ENCODE results near the gene RBM14. TPM values are rescaled to one million over a fixed set of nuclear protein-coding genes. Genes with fewer than 3 reads are reported as not detected.
A peak's percentile ranks its signal among the peaks of the same experiment; 100 is the strongest.

The RBM14 gene
- total RNA-seq, 5 donors from 2014 or later (not counting 1 experiment from before 2014, with no cell fraction given), result 176 to 382 (median 191) TPM

GRCh38 chr11:66674964-66675602, 58.7 kb downstream of the RBM14 start:
- DNase-seq, result no peak
- H3K4me1 Mint-ChIP-seq, result peaks cover 51 to 57% (median 51%) of the 10 kb centered on the region in 3 donors
- Histone ChIP-seq H3K27me3 (replicated peaks in 1 of 2; ENCODE audit: control insufficient read depth in 2 of 2, extremely low read depth in 1 of 2, insufficient read depth in 2 of 2, low read length in 1 of 2) (no peaks in the 10 kb centered on the region), H3K27ac (ENCODE audit: low read length) (no peak overlapping the region), H3K36me3 (ENCODE audit: control insufficient read depth in 2 of 2, extremely low read depth in 1 of 2, insufficient read depth in 1 of 2, low read length in 1 of 2) (peaks cover 0 to 4% of the 10 kb centered on the region in 2 donors), H3K9me3 (no peaks in the 10 kb centered on the region), H3K4me3 (ENCODE audit: control insufficient read depth in 1 of 2, extremely low read depth in 1 of 2, low read length in 1 of 2) (no peak overlapping the region), H3K4me1 (ENCODE audit: control insufficient read depth in 1 of 2, extremely low read depth in 1 of 2, insufficient read depth in 2 of 2, low read length in 2 of 2) (peaks cover 21 to 41% of the 10 kb centered on the region in 2 experiments)
- no peaks in the 10 kb centered on the region for H3K36me3 Mint-ChIP-seq
- H3K27ac Mint-ChIP-seq, result peak overlapping the region; percentile 62 to 66
- ChIA-PET POLR2A (interaction anchor here in 1 of 2 donors (0.7 kb wide), 1 partner anchor 56 kb away, joined by 5 read pairs; no protein-coding TSS in a partner anchor), CTCF (interaction anchor here in 1 of 2 donors (0.7 to 1.3 kb wide), 2 partner anchors 88 to 236 kb away, joined by 3 to 4 read pairs; partner anchors contain the start of gene MRPL11)
- H3K9me3 Mint-ChIP-seq, result no peaks in the 10 kb centered on the region
- WGBS (ENCODE audit: insufficient coverage), result no CpG with 5 or more reads among the region's 2 CpGs
- H3K4me3 Mint-ChIP-seq, result peak overlapping the region in 1 of 3 donors; percentile 90
- H3K27me3 Mint-ChIP-seq, result no peaks in the 10 kb centered on the region
- ATAC-seq (replicated peaks in 1 of 4), result no peak

- H3K9me3 ChIP-seq, result no peaks in the 10 kb centered on the region
- peaks cover 21 to 39% of the 10 kb centered on the region in 2 experiments for H3K4me1 ChIP-seq (ENCODE audit: control insufficient read depth in 1 of 2, extremely low read depth in 1 of 2, insufficient read depth in 2 of 2, low read length in 2 of 2)
- peaks cover 44 to 48% (median 46%) of the 10 kb centered on the region in 3 donors for H3K4me1 Mint-ChIP-seq
- ChIA-PET CTCF (interaction anchor here in 1 of 2 donors (1.1 to 2.7 kb wide), 5 partner anchors 23 to 269 kb away, joined by 3 to 27 read pairs (median 5); partner anchors contain the start of gene RBM4), POLR2A (interaction anchor here in 1 of 2 donors (1.1 to 2.6 kb wide), 4 partner anchors 31 to 60 kb away, joined by 4 to 26 read pairs (median 24); partner anchors contain the start of genes RBM14 and RBM4)
- H3K4me3 Mint-ChIP-seq, result peak overlapping the region; percentile 90 to 96 (median 94)
- H3K27me3 Mint-ChIP-seq, result no peaks in the 10 kb centered on the region
- H3K27ac ChIP-seq (ENCODE audit: low read length), result no peak overlapping the region
- H3K9me3 Mint-ChIP-seq, result no peaks in the 10 kb centered on the region
- H3K4me3 ChIP-seq (ENCODE audit: control insufficient read depth in 1 of 2, extremely low read depth in 1 of 2, low read length in 1 of 2), result peak overlapping the region; percentile 89 to 94
- DNase-seq (no peak), ATAC-seq (replicated peaks in 1 of 4) (no peak)
- H3K27ac Mint-ChIP-seq, result peak overlapping the region; percentile 98
- H3K36me3 Mint-ChIP-seq, result no peaks in the 10 kb centered on the region
- WGBS (ENCODE audit: insufficient coverage), result 55% methylated on average over 8 of the region's 16 CpGs
- H3K27me3 ChIP-seq (replicated peaks in 1 of 2; ENCODE audit: control insufficient read depth in 2 of 2, extremely low read depth in 1 of 2, insufficient read depth in 2 of 2, low read length in 1 of 2), result no peaks in the 10 kb centered on the region
- no peaks in the 10 kb centered on the region for H3K36me3 ChIP-seq (ENCODE audit: control insufficient read depth in 2 of 2, extremely low read depth in 1 of 2, insufficient read depth in 1 of 2, low read length in 1 of 2)
Measured at GRCh38 chr11:66676282-66676919, 60.0 kb downstream of the RBM14 start.

Other genes starting within 250 kb of the RBM14 start
- 10 to 100 TPM in 3 of 5 donors, 1 to 10 TPM in 2; 8.5 to 14.7 (median 14.4) TPM for gene SLC29A2, start 244.9 kb upstream of the RBM14 start, total RNA-seq
- gene NPAS4, start 195.6 kb upstream of the RBM14 start, total RNA-seq, result not detected
- 10 to 100 TPM; 23.5 to 29.4 (median 27.2) TPM for gene MRPL11, start 177.8 kb upstream of the RBM14 start, total RNA-seq
- gene PELI3, start 149.7 kb upstream of the RBM14 start, total RNA-seq, result 10 to 100 TPM; 12.9 to 22.0 (median 13.8) TPM
- gene DPP3, start 136.2 kb upstream of the RBM14 start, total RNA-seq, result 10 to 100 TPM; 20.7 to 34.6 (median 29.5) TPM
- gene BBS1, start 106.0 kb upstream of the RBM14 start, total RNA-seq, result 10 to 100 TPM; 17.0 to 41.6 (median 34.9) TPM
- 10 to 100 TPM; 17.2 to 25.7 (median 23.5) TPM for gene ZDHHC24, start 70.6 kb upstream of the RBM14 start, total RNA-seq
- gene ACTN3, start 69.7 kb upstream of the RBM14 start, total RNA-seq, result under 1 TPM; 0.18 to 0.30 (median 0.23) TPM
- 10 to 100 TPM; 18.2 to 39.3 (median 30.4) TPM for gene CTSF, start 48.0 kb upstream of the RBM14 start, total RNA-seq
- gene CCDC87, start 23.6 kb upstream of the RBM14 start, total RNA-seq, result under 1 TPM; 0.10 to 0.65 (median 0.32) TPM
- 10 to 100 TPM; 32.3 to 69.5 (median 58.3) TPM for gene CCS, start 23.4 kb upstream of the RBM14 start, total RNA-seq
- gene RBM4, start 22.1 kb downstream of the RBM14 start, total RNA-seq, result 100 to 1,000 TPM; 163 to 233 (median 181) TPM
- gene RBM4B, start 61.3 kb downstream of the RBM14 start, total RNA-seq, result 10 to 100 TPM in 4 of 5 donors, 1 to 10 TPM in 1; 9.1 to 26.2 (median 20.2) TPM
- gene SPTBN2, start 112.6 kb downstream of the RBM14 start, total RNA-seq, result 1 to 10 TPM in 1 of 5 donors, under 1 TPM in 3, not detected in 1; 0.13 to 1.1 (median 0.60) TPM
- gene RCE1, start 226.8 kb downstream of the RBM14 start, total RNA-seq, result 10 to 100 TPM; 27.2 to 42.9 (median 34.1) TPM
- 10 to 100 TPM in 1 of 5 donors, 1 to 10 TPM in 4; 1.5 to 12.9 (median 6.7) TPM for gene LRFN4, start 240.4 kb downstream of the RBM14 start, total RNA-seq